ENCODE measurements around the gene ZNF333.
A peak's percentile ranks its signal among the peaks of the same experiment; 100 is the strongest.

ZNF333 gene

DNA sequence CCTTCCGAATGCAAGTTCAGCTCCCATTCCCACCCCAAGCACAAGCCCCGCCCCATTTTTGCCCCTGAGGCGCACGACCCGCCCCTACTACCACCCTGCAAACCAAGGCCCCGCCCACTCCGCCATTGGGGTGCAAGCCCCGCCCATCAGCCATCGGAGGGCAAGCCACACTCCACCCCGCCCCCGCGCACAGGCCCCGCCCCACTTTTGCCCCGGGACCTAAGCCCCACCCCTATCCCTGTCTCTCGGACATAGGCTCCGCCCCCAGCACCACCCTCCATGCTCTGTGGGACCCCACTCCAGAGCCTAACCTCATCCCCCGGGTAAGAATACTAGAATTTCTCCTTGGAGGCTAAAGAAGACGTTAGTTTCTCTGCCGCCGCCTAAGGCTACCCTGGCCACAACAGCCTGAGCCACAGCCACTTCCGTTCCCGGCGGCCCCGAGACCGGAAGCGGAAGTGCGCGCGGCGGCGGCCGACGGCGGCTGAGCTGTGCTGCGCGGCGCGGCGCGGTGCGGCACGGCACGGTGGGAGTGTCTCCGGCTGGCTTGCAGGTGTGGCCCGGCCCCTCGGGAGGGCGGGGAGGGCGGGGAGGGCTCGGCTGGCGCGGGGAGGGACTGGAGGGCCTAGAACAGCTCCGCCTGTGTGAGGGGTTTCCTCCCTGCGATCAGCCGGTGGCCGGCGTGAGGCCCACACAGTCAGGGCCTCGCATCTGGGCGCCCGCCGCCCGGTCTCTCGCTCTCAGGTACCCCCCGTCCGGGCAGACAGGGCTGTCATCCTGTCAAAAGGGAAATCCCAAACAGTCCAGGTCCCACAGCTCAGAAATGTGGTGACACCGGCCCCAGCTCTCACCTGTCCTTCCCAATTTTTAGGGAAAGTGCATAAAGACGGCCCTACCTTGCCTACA lies at the start of gene ZNF333:
ZNF333 (plus strand) TSS at position 451 of the 906 bp plus-strand sequence. CDS start 3,444 bp downstream, outside the sequence.
- TF ChIP-seq, protein P1, sequence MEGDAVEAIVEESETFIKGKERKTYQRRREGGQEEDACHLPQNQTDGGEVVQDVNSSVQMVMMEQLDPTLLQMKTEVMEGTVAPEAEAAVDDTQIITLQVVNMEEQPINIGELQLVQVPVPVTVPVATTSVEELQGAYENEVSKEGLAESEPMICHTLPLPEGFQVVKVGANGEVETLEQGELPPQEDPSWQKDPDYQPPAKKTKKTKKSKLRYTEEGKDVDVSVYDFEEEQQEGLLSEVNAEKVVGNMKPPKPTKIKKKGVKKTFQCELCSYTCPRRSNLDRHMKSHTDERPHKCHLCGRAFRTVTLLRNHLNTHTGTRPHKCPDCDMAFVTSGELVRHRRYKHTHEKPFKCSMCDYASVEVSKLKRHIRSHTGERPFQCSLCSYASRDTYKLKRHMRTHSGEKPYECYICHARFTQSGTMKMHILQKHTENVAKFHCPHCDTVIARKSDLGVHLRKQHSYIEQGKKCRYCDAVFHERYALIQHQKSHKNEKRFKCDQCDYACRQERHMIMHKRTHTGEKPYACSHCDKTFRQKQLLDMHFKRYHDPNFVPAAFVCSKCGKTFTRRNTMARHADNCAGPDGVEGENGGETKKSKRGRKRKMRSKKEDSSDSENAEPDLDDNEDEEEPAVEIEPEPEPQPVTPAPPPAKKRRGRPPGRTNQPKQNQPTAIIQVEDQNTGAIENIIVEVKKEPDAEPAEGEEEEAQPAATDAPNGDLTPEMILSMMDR (IDR thresholded peaks at IDR 0.05; ENCODE audit: low read depth, low read length) = no peak
- DNase-seq (ENCODE audit: extremely low read depth, low read depth) = peak; percentile 61

DNA sequence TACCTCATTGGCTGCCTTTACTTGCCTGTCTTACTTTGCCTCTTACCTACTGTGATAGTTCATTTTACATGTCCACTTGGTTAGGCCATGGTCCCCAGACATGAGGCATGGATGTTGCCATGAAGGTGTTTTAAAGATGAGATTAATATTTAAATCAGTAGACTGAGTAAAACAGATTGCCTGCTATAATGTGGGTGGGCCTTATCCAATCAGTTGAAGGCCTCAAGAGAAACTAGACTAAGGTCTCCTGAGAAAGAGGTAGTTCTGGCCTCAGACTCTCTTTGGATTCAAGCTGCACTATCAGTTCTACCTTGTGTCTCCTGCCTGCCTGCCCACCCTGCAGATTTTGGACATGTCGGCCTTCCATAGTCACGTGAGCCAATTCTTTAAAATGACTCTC lies 41.3 kb upstream of the ZNF333 start:
- TF ChIP-seq, protein P1 (IDR thresholded peaks at IDR 0.05; ENCODE audit: low read depth, low read length) = no peak
- no peak for DNase-seq (ENCODE audit: extremely low read depth, low read depth)

DNA sequence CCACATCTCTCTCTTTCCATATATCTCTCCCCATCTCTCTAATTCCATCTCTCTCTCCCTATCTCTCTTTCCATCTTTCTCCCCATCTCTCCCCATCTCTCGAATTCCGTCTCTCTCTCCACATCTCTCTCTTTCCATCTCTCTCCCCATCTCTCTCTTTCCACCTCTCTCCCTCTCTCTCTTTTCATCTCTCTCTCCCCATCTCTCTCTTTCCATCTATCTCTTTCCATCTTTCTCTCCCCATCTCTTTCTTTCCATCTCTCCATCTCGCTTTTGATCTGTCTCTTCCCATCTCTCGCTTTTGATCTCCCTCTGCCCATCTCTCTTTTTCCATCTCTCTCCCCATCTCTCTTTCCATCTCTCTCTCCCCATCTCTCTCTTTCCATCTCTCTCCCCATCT lies 40.8 kb upstream of the ZNF333 start:
- DNase-seq (ENCODE audit: extremely low read depth, low read depth) = no peak
- TF ChIP-seq, protein P1 (IDR thresholded peaks at IDR 0.05; ENCODE audit: low read depth, low read length) = no peak

DNA sequence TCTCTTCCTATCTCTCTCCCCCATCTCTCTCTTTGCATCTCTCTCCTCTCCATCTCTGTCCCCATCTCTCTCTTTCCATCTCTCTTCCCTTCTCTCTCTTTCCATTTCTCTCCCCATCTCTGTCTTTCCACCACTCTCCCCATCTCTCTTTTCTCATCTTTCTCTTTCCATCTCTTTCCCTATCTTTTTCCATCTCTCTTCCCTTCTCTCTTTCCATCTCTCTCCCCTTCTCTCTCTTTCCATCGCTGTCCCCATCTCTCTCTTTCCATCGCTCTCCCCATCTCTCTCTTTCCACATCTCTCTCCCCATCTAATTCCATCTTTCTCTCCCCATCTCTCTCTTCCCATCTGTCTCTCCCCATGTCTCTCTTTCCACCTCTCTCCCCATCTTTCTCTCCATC lies 39.7 kb upstream of the ZNF333 start:
- TF ChIP-seq, protein P1 (IDR thresholded peaks at IDR 0.05; ENCODE audit: low read depth, low read length) = no peak
- no peak for DNase-seq (ENCODE audit: extremely low read depth, low read depth)

DNA sequence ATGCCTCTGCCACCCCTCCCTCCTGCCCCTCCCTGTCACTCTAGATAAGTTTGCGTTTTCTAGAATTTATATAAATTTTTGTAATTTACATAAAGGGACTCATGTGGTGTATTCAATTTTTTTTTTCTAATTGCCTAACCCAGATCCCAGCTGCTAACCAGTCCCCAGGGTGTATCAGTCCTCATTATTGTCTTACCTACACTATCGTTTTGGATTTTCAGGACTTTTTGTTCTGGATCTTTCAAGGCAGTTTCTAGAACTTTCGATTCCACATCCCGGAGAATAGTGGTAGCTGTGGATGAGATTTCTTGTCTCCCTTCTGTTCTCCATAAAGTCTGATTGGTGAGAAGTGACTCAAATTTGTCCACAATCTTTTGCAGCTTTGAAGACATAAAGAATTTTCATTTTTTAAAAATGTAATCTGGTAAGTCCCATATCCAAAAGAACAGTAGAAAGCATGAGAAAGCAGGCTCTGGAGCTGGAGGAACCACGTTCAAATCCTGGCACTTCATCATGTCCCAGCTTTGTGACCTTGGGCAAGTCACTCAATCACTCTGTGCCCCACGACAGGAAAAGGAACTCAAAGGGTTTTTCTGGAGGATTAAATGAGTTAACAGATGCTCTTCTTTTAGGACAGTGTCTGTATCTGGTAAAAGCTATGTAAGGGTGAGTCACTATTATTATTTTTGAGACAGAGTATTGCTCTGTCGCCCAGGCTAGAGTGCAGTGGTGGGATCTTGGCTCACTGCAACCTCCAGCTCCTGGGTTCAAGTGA lies 34.9 kb upstream of the ZNF333 start:
- TF ChIP-seq, protein P1 (IDR thresholded peaks at IDR 0.05; ENCODE audit: low read depth, low read length) = no peak

DNA sequence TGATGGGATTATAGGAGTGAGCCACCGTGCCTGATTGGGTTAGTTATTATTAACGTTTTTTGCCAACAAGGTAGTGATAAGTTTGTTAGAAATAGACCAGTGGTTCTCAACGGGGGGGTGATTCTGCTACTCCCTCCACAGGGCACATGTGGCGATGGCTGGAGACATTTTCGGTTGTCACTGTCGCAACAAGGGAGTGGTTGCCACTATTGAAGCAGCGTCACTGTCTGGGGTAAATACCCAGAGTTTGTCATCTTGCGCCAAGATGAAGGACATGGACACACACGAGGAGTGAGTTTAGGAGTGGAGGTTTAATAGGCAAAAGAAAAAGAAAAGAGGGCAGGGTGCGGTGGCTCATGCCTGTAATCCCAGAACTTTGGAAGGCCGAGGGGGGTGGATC lies 34.1 kb upstream of the ZNF333 start:
- TF ChIP-seq, protein P1 (IDR thresholded peaks at IDR 0.05; ENCODE audit: low read depth, low read length) = no peak
- DNase-seq (ENCODE audit: extremely low read depth, low read depth) = no peak

More for the DNA sequence above, 34.9 kb upstream of the ZNF333 start:
- DNase-seq (ENCODE audit: extremely low read depth, low read depth) = no peak
